ENCODE measurements around the gene KCNJ10.

The KCNJ10 gene

GRCh38 chr1:159973350-159973940, 96.5 kb downstream of the KCNJ10 start:
- H3K27me3 ChIP-seq (ENCODE audit: insufficient read depth, low read length) = peaks cover 6% of the 10 kb centered on the region; the same call in 1 of the 2 replicates
- H3F3A ChIP-seq (ENCODE audit: insufficient read depth, low read length) = no peaks in the 10 kb centered on the region
- no peak for TF ChIP-seq CTCF (IDR thresholded peaks at IDR 0.05; ENCODE audit: low read length)
- no peak for TF ChIP-seq EZH2 (IDR thresholded peaks at IDR 0.05; ENCODE audit: borderline replicate concordance, low read length)
- H3K4me3 ChIP-seq (ENCODE audit: low read depth, low read length, poor library complexity, severe bottlenecking) = no peak overlapping the region
- no peaks in the 10 kb centered on the region for H4K20me1 ChIP-seq (ENCODE audit: insufficient read depth, low read length)
- no peak overlapping the region for H3K27ac ChIP-seq (ENCODE audit: low read depth, low read length, poor library complexity, severe bottlenecking)
- H3K79me2 ChIP-seq (ENCODE audit: insufficient read depth, low read length) = no peaks in the 10 kb centered on the region
- H3K4me1 ChIP-seq (ENCODE audit: insufficient read depth, low read length, severe bottlenecking) = no peaks in the 10 kb centered on the region
- H2AFZ ChIP-seq (ENCODE audit: low read length) = no peak overlapping the region
- no peaks in the 10 kb centered on the region for H3K9me2 ChIP-seq (ENCODE audit: low read depth, low read length)
- H3K9ac ChIP-seq (ENCODE audit: low read length) = no peak overlapping the region
- no peaks in the 10 kb centered on the region for H3K9me3 ChIP-seq (ENCODE audit: low read length)
- no peak overlapping the region for H3K4me2 ChIP-seq (ENCODE audit: low read length)
- no peaks in the 10 kb centered on the region for H3K36me3 ChIP-seq (ENCODE audit: insufficient read depth, low read length)

GRCh38 chr1:159972443-159973205, 97.3 kb downstream of the KCNJ10 start:
- Histone ChIP-seq H3K36me3 (ENCODE audit: insufficient read depth, low read length) (no peaks in the 10 kb centered on the region), H3K27ac (ENCODE audit: low read depth, low read length, poor library complexity, severe bottlenecking) (no peak overlapping the region), H3K27me3 (ENCODE audit: insufficient read depth, low read length) (peaks cover 6% of the 10 kb centered on the region; the same call in 1 of the 2 replicates), H4K20me1 (ENCODE audit: insufficient read depth, low read length) (no peaks in the 10 kb centered on the region), H3K4me2 (ENCODE audit: low read length) (no peak overlapping the region), H3K4me1 (ENCODE audit: insufficient read depth, low read length, severe bottlenecking) (no peaks in the 10 kb centered on the region), H3K79me2 (ENCODE audit: insufficient read depth, low read length) (no peaks in the 10 kb centered on the region), H3F3A (ENCODE audit: insufficient read depth, low read length) (no peaks in the 10 kb centered on the region), H2AFZ (ENCODE audit: low read length) (no peak overlapping the region), H3K9me2 (ENCODE audit: low read depth, low read length) (no peaks in the 10 kb centered on the region), H3K4me3 (ENCODE audit: low read depth, low read length, poor library complexity, severe bottlenecking) (no peak overlapping the region), H3K9me3 (ENCODE audit: low read length) (no peaks in the 10 kb centered on the region), H3K9ac (ENCODE audit: low read length) (no peak overlapping the region)
- TF ChIP-seq CTCF (IDR thresholded peaks at IDR 0.05; ENCODE audit: low read length) = no peak
- no peak for TF ChIP-seq EZH2 (IDR thresholded peaks at IDR 0.05; ENCODE audit: borderline replicate concordance, low read length)

GRCh38 chr1:159970932-159971342, 99.0 kb downstream of the KCNJ10 start:
- H3K27me3 ChIP-seq (ENCODE audit: insufficient read depth, low read length) = peaks cover 6% of the 10 kb centered on the region; the same call in 1 of the 2 replicates

More at GRCh38 chr1:159970932-159971342, 99.0 kb downstream of the KCNJ10 start:
- Histone ChIP-seq H3K9ac (ENCODE audit: low read length) (no peak overlapping the region), H3K4me1 (ENCODE audit: insufficient read depth, low read length, severe bottlenecking) (no peaks in the 10 kb centered on the region), H3K36me3 (ENCODE audit: insufficient read depth, low read length) (no peaks in the 10 kb centered on the region), H3K79me2 (ENCODE audit: insufficient read depth, low read length) (no peaks in the 10 kb centered on the region), H4K20me1 (ENCODE audit: insufficient read depth, low read length) (no peaks in the 10 kb centered on the region), H3K4me3 (ENCODE audit: low read depth, low read length, poor library complexity, severe bottlenecking) (no peak overlapping the region), H3K4me2 (ENCODE audit: low read length) (no peak overlapping the region), H3K27ac (ENCODE audit: low read depth, low read length, poor library complexity, severe bottlenecking) (no peak overlapping the region), H3K9me2 (ENCODE audit: low read depth, low read length) (no peaks in the 10 kb centered on the region), H3K9me3 (ENCODE audit: low read length) (no peaks in the 10 kb centered on the region), H3F3A (ENCODE audit: insufficient read depth, low read length) (no peaks in the 10 kb centered on the region), H2AFZ (ENCODE audit: low read length) (no peak overlapping the region)
- TF ChIP-seq EZH2 (IDR thresholded peaks at IDR 0.05; ENCODE audit: borderline replicate concordance, low read length) (no peak), CTCF (IDR thresholded peaks at IDR 0.05; ENCODE audit: low read length) (no peak)
